ENCODE results near the gene LDLRAD3.

DNA sequence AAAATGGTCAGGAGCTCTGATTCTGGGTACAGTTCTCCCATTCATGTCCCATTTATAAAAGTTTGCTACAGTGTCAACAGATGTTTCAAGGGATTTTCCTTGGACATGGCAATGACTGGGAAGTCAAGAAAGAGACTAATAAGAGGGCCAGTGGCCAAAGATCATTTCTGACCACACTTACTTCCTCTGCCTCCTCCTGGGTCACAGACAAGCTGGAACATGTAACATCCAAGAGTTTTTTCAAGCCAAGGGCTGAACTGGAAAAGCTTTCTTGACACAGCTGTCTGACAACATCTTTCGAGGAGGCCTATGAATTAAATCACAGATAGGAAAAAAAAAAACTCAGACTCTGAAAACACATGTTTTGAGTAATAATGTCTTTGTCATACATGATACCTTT lies 336.7 kb downstream of the LDLRAD3 start:
- no peak for TF ChIP-seq CTCF (IDR thresholded peaks at IDR 0.05; ENCODE audit: borderline replicate concordance, extremely low read depth, low read length, poor library complexity, severe bottlenecking)
- TF ChIP-seq EZH2 (IDR thresholded peaks at IDR 0.05; ENCODE audit: borderline replicate concordance, low read depth, low read length, severe bottlenecking) = no peak

Data from DND-41 (cell line).